ENCODE results near the gene DNAJB12. TPM values are rescaled to one million over a fixed set of nuclear protein-coding genes. Genes with fewer than 3 reads are reported as not detected.

The DNAJB12 gene
- polyA plus RNA-seq, 1 donor (not counting 4 experiments of a cell fraction or from before 2014, with no cell fraction given) = 12.0 TPM

- Histone ChIP-seq H3K9me3 (ENCODE audit: control insufficient read depth, low read depth, low read length) (no peaks in the 10 kb centered on the region), H3K27me3 (ENCODE audit: control insufficient read depth, extremely low read depth, insufficient read depth, low read length) (no peaks in the 10 kb centered on the region), H3K4me2 (ENCODE audit: control insufficient read depth, extremely low read depth, insufficient read depth, low read depth, low read length) (no peak overlapping the region), H3K36me3 (ENCODE audit: control insufficient read depth in 2 of 2, extremely low read depth in 1 of 2, insufficient read depth in 2 of 2, low read length in 2 of 2) (no peaks in the 10 kb centered on the region), H3K4me3 (ENCODE audit: control insufficient read depth in 2 of 3, extremely low read depth in 1 of 3, insufficient read depth in 2 of 3, low read depth in 1 of 3, low read length in 3 of 3) (no peak overlapping the region), H2AFZ (ENCODE audit: control insufficient read depth, low read length) (no peak overlapping the region), H4K20me1 (ENCODE audit: control insufficient read depth, extremely low read depth, insufficient read depth, low read length) (peaks cover 2% of the 10 kb centered on the region), H3K9me1 (ENCODE audit: control insufficient read depth, extremely low read depth, insufficient read depth, low read length) (no peaks in the 10 kb centered on the region), H3K4me1 (ENCODE audit: control insufficient read depth, extremely low read depth, insufficient read depth, low read length) (no peaks in the 10 kb centered on the region), H3K9ac (ENCODE audit: control insufficient read depth, extremely low read depth, insufficient read depth, low read length) (no peak overlapping the region), H3K79me2 (ENCODE audit: control insufficient read depth, insufficient read depth, low read length) (no peaks in the 10 kb centered on the region), H3K27ac (ENCODE audit: control insufficient read depth, insufficient read depth, low read length) (no peak overlapping the region)
- dilution Hi-C loops (cut with MboI; ENCODE audit: extremely low pct_ligation_motif_present, low sequenced_read_pairs) = no loop called here
- no peak for TF ChIP-seq CTCF (optimal IDR thresholded peaks at IDR 0.05 in 1 of 3, IDR thresholded peaks at IDR 0.05 in 1 of 3, conservative IDR thresholded peaks at IDR 0.05 in 1 of 3; ENCODE audit: extremely low read depth in 1 of 3, insufficient read depth in 2 of 3, low read length in 3 of 3)
- TF ChIP-seq EZH2 (IDR thresholded peaks at IDR 0.05; ENCODE audit: low read length) = no peak
- DNase-seq (ENCODE audit: low read depth, low spot score) = no peak
- no peak for FAIRE-seq
Measured at GRCh38 chr10:72389716-72390115, 35.0 kb upstream of the DNAJB12 start.

DNA sequence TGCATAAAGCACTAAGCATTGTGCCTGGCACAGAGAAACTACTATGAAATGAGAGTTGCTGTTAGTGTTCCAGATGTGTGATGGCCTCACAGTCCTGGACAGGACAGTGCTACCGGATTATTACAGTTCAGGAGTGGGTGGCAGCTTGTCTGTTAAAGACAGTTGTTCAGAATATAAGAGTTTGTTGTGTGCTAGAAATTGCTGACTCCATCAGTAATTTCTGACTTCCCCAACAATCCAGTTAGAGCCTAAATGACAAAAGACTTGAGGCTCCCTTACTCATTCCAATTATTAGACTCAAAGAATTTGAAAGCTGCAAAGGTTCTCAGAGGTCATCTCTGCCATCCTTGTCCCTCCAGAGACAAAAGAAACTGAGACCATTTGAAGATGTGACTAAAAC is 34.3 kb upstream of the DNAJB12 start:
- Histone ChIP-seq H3K4me2 (ENCODE audit: control insufficient read depth, extremely low read depth, insufficient read depth, low read depth, low read length) (no peak overlapping the region), H3K9me1 (ENCODE audit: control insufficient read depth, extremely low read depth, insufficient read depth, low read length) (no peaks in the 10 kb centered on the region), H3K27ac (ENCODE audit: control insufficient read depth, insufficient read depth, low read length) (no peak overlapping the region), H3K9me3 (ENCODE audit: control insufficient read depth, low read depth, low read length) (no peaks in the 10 kb centered on the region), H2AFZ (ENCODE audit: control insufficient read depth, low read length) (no peak overlapping the region), H3K79me2 (ENCODE audit: control insufficient read depth, insufficient read depth, low read length) (no peaks in the 10 kb centered on the region), H3K36me3 (ENCODE audit: control insufficient read depth in 2 of 2, extremely low read depth in 1 of 2, insufficient read depth in 2 of 2, low read length in 2 of 2) (no peaks in the 10 kb centered on the region), H3K27me3 (ENCODE audit: control insufficient read depth, extremely low read depth, insufficient read depth, low read length) (no peaks in the 10 kb centered on the region), H3K4me1 (ENCODE audit: control insufficient read depth, extremely low read depth, insufficient read depth, low read length) (no peaks in the 10 kb centered on the region), H3K9ac (ENCODE audit: control insufficient read depth, extremely low read depth, insufficient read depth, low read length) (no peak overlapping the region), H4K20me1 (ENCODE audit: control insufficient read depth, extremely low read depth, insufficient read depth, low read length) (peaks cover 2% of the 10 kb centered on the region), H3K4me3 (ENCODE audit: control insufficient read depth in 2 of 3, extremely low read depth in 1 of 3, insufficient read depth in 2 of 3, low read depth in 1 of 3, low read length in 3 of 3) (no peak overlapping the region)
- TF ChIP-seq EZH2 (IDR thresholded peaks at IDR 0.05; ENCODE audit: low read length) (no peak), CTCF (optimal IDR thresholded peaks at IDR 0.05 in 1 of 3, IDR thresholded peaks at IDR 0.05 in 1 of 3, conservative IDR thresholded peaks at IDR 0.05 in 1 of 3; ENCODE audit: extremely low read depth in 1 of 3, insufficient read depth in 2 of 3, low read length in 3 of 3) (no peak)
- dilution Hi-C loops (cut with MboI; ENCODE audit: extremely low pct_ligation_motif_present, low sequenced_read_pairs) = no loop called here
- FAIRE-seq (no peak), DNase-seq (ENCODE audit: low read depth, low spot score) (no peak)

Measured in keratinocyte (primary cell).